ENCODE results near the gene KCNE1.

DNA sequence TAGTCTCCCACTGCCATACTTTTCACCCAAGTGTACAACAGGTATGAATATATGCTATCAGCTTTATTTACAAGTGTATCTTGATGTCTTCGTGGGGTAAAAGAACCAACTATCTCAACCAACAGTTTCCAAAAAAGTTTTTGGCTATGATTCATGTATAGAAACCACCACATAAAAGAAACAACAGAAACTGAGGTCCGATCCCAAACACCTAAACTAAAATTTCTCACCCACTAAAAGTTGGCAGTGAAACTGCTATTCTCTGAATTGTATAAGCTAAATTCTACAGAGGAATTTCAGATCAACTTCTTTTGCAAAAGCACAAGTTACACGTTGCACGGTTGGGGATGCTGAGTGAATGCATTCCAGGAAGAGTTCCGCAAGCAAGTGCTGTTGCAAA is 5.0 kb upstream of the KCNE1 start:
- TF ChIP-seq, protein P1, sequence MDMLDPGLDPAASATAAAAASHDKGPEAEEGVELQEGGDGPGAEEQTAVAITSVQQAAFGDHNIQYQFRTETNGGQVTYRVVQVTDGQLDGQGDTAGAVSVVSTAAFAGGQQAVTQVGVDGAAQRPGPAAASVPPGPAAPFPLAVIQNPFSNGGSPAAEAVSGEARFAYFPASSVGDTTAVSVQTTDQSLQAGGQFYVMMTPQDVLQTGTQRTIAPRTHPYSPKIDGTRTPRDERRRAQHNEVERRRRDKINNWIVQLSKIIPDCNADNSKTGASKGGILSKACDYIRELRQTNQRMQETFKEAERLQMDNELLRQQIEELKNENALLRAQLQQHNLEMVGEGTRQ (IDR thresholded peaks at IDR 0.05; ENCODE audit: low read depth, low read length) = no peak
- TF ChIP-seq, protein P2, sequence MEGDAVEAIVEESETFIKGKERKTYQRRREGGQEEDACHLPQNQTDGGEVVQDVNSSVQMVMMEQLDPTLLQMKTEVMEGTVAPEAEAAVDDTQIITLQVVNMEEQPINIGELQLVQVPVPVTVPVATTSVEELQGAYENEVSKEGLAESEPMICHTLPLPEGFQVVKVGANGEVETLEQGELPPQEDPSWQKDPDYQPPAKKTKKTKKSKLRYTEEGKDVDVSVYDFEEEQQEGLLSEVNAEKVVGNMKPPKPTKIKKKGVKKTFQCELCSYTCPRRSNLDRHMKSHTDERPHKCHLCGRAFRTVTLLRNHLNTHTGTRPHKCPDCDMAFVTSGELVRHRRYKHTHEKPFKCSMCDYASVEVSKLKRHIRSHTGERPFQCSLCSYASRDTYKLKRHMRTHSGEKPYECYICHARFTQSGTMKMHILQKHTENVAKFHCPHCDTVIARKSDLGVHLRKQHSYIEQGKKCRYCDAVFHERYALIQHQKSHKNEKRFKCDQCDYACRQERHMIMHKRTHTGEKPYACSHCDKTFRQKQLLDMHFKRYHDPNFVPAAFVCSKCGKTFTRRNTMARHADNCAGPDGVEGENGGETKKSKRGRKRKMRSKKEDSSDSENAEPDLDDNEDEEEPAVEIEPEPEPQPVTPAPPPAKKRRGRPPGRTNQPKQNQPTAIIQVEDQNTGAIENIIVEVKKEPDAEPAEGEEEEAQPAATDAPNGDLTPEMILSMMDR (conservative IDR thresholded peaks at IDR 0.05; ENCODE audit: low read depth, low read length) = no peak
- no peak for TF ChIP-seq FOS (IDR thresholded peaks at IDR 0.05; ENCODE audit: low read depth, low read length)
- TF ChIP-seq MXI1 (IDR thresholded peaks at IDR 0.05; ENCODE audit: borderline replicate concordance, low read depth, low read length) = no peak
